H9 (cell line): ENCODE measurements around the gene B3GNT5. TPM values are rescaled to one million over a fixed set of nuclear protein-coding genes. Genes with fewer than 3 reads are reported as not detected.

Source experiments
- DNase-seq: peaks from one replicate; pipeline ENCODE4 v3.0.0-alpha.2; 2017
- H2AFZ ChIP-seq: one replicate; pipeline ENCODE4 v1.6.1; 2013; ENCODE audit warnings: mild to moderate bottlenecking, low read length, control low read depth, moderate library complexity
- H2AK5ac ChIP-seq: 2 replicates; pipeline ENCODE4 v1.6.1; 2013; ENCODE audit warnings: low read length, control low read depth, mixed read lengths; ENCODE audit not compliant: insufficient read length
- H2BK120ac ChIP-seq: one replicate; pipeline ENCODE4 v1.6.1; 2013; ENCODE audit warnings: low read depth, mild to moderate bottlenecking, low read length, control low read depth, inconsistent platforms; ENCODE audit not compliant: poor library complexity, severe bottlenecking
- H2BK12ac ChIP-seq: 2 replicates; pipeline ENCODE4 v1.6.1; 2013; ENCODE audit warnings: low read length, control low read depth, mixed read lengths, low read depth; ENCODE audit not compliant: insufficient read length
- H2BK15ac ChIP-seq: 2 replicates; pipeline ENCODE4 v1.6.1; 2013; ENCODE audit warnings: low read depth, low read length, control low read depth
- H2BK20ac ChIP-seq: one replicate; pipeline ENCODE4 v1.6.1; 2013; ENCODE audit warnings: low read depth, mild to moderate bottlenecking, low read length, control low read depth, inconsistent platforms; ENCODE audit not compliant: poor library complexity, severe bottlenecking
- H2BK5ac ChIP-seq: 2 replicates; pipeline ENCODE4 v1.6.1; 2013; ENCODE audit warnings: low read length, control low read depth, mixed read lengths; ENCODE audit not compliant: insufficient read length
- H3K14ac ChIP-seq: 2 replicates; pipeline ENCODE4 v1.6.1; 2013; ENCODE audit warnings: low read length, control low read depth; ENCODE audit not compliant: insufficient read depth
- H3K18ac ChIP-seq: 2 replicates; pipeline ENCODE4 v1.6.1; 2013; ENCODE audit warnings: low read depth, mild to moderate bottlenecking, mixed read lengths, low read length, control low read depth; ENCODE audit not compliant: insufficient read length
- H3K23ac ChIP-seq: 2 replicates; pipeline ENCODE4 v1.6.1; 2013; ENCODE audit warnings: low read length, control low read depth, mixed read lengths, low read depth; ENCODE audit not compliant: insufficient read length
- H3K23me2 ChIP-seq: 2 replicates; pipeline ENCODE4 v1.6.1; 2013; ENCODE audit warnings: low read depth, mild to moderate bottlenecking, mixed read lengths, low read length, control low read depth; ENCODE audit not compliant: insufficient read length, poor library complexity, severe bottlenecking
- H3K27ac ChIP-seq: 2 replicates; pipeline ENCODE4 v1.5.1; 2013; ENCODE audit warnings: low read length, control low read depth, mixed read lengths, low read depth; ENCODE audit not compliant: insufficient read length
- H3K27me3 ChIP-seq: 2 replicates; pipeline ENCODE4 v1.6.1; 2013; ENCODE audit warnings: low read length, control low read depth, inconsistent platforms; ENCODE audit not compliant: insufficient read depth
- H3K4ac ChIP-seq: 2 replicates; pipeline ENCODE4 v1.6.1; 2013; ENCODE audit warnings: low read depth, mild to moderate bottlenecking, control low read depth, inconsistent platforms, low read length, moderate library complexity
- H3K4me1 ChIP-seq: 2 replicates; pipeline ENCODE4 v1.6.1; 2013; ENCODE audit warnings: low read length, control low read depth, inconsistent platforms; ENCODE audit not compliant: insufficient read depth
- H3K4me2 ChIP-seq: 2 replicates; pipeline ENCODE4 v1.6.1; 2013; ENCODE audit warnings: low read length, control low read depth, mixed read lengths; ENCODE audit not compliant: insufficient read length, insufficient read depth
- H3K56ac ChIP-seq: 2 replicates; pipeline ENCODE4 v1.6.1; 2013; ENCODE audit warnings: low read depth, mild to moderate bottlenecking, mixed read lengths, low read length, control low read depth; ENCODE audit not compliant: insufficient read length
- H3K79me1 ChIP-seq: 2 replicates; pipeline ENCODE4 v1.6.1; 2013; ENCODE audit warnings: low read depth, mild to moderate bottlenecking, moderate library complexity, low read length, control low read depth, inconsistent platforms; ENCODE audit not compliant: insufficient read depth, poor library complexity, severe bottlenecking
- H3K79me2 ChIP-seq: 2 replicates; pipeline ENCODE4 v1.6.1; 2013; ENCODE audit warnings: low read length, control low read depth, inconsistent platforms; ENCODE audit not compliant: insufficient read depth
- H3K9ac ChIP-seq: 2 replicates; pipeline ENCODE4 v1.6.1; 2013; ENCODE audit warnings: low read length, control low read depth, mixed read lengths; ENCODE audit not compliant: insufficient read length; ENCODE audit errors: extremely low read depth
- H3K9me3 ChIP-seq: one replicate; pipeline ENCODE4 v1.6.1; 2013; ENCODE audit warnings: low read depth, low read length, inconsistent platforms; ENCODE audit not compliant: control insufficient read depth
- H3T11ph ChIP-seq: one replicate; pipeline ENCODE4 v1.6.1; 2013; ENCODE audit warnings: mild to moderate bottlenecking, low read length, control low read depth, inconsistent platforms
- H4K20me1 ChIP-seq: one replicate; pipeline ENCODE4 v1.6.1; 2013; ENCODE audit not compliant: control insufficient read depth, insufficient read length, insufficient read depth
- H4K5ac ChIP-seq: 2 replicates; pipeline ENCODE4 v1.6.1; 2013; ENCODE audit warnings: low read depth, mild to moderate bottlenecking, mixed read lengths, low read length, control low read depth; ENCODE audit not compliant: insufficient read length
- H4K8ac ChIP-seq: replicated peaks from 2 replicates; pipeline ENCODE4 v1.6.1; 2013; ENCODE audit warnings: low read length, control low read depth, mixed read lengths, low read depth; ENCODE audit not compliant: insufficient read length
- H4K91ac ChIP-seq: 2 replicates; pipeline ENCODE4 v1.6.1; 2013; ENCODE audit warnings: low read depth, mild to moderate bottlenecking, moderate library complexity, mixed read lengths, low read length, control low read depth; ENCODE audit not compliant: insufficient read length
- H3K27ac Mint-ChIP-seq, 3 experiments: 2 replicates in 2 of 3; 3 replicates in 1 of 3; pipeline ENCODE4 v1.8.0; 2020 to 2021; ENCODE audit warnings: mixed read lengths in 3 of 3, mild to moderate bottlenecking in 1 of 3, moderate library complexity in 1 of 3
- H3K27me3 Mint-ChIP-seq: 2 replicates; pipeline ENCODE4 v1.8.0; 2021; ENCODE audit warnings: low read depth, mild to moderate bottlenecking, moderate library complexity, mixed read lengths
- H3K36me3 Mint-ChIP-seq, 3 experiments: 2 replicates in 2 of 3; 3 replicates in 1 of 3; pipeline ENCODE4 v1.8.0; 2020 to 2021; ENCODE audit warnings: low read depth in 3 of 3, mixed read lengths in 3 of 3; ENCODE audit not compliant: insufficient read depth in 1 of 3
- H3K4me1 Mint-ChIP-seq, 2 experiments: 2 replicates each; pipeline ENCODE4 v1.8.0; 2020; ENCODE audit warnings: mixed read lengths in 2 of 2
- H3K4me3 Mint-ChIP-seq, 2 experiments: 2 replicates in 1 of 2; 3 replicates in 1 of 2; pipeline ENCODE4 v1.8.0; 2020 to 2021; ENCODE audit warnings: mild to moderate bottlenecking in 2 of 2, mixed read lengths in 2 of 2, moderate library complexity in 1 of 2
- H3K9me3 Mint-ChIP-seq, 2 experiments: 2 replicates in 1 of 2; 3 replicates in 1 of 2; pipeline ENCODE4 v1.8.0; 2020; ENCODE audit warnings: mild to moderate bottlenecking in 2 of 2, mixed read lengths in 2 of 2, moderate library complexity in 1 of 2
- WGBS: extraction: QIAGEN DNeasy Blood & Tissue Kit; methylation state at CpG from one replicate; pipeline ENCODE4 v1.1.7; 2013; ENCODE audit warnings: missing lambda C conversion rate, low lambda C conversion rate, mixed read lengths; ENCODE audit not compliant: insufficient read length; ENCODE audit errors: extremely low coverage; 5-methylcytosine and 5-hydroxymethylcytosine counted together
- total RNA-seq: library from RNA; stranded (reverse); gene quantifications from 2 replicates; pipeline ENCODE4 v1.2.1, GENCODE V29; 2021
- TF ChIP-seq, protein P1 (sequence below): fragments of 200-600 bp; sonication (generic); conservative IDR thresholded peaks from 3 replicates; pipeline ENCODE4 v1.8.0; 2021; ENCODE audit warnings: antibody characterized with exemption, mild to moderate bottlenecking

B3GNT5 gene
- total RNA-seq, 1 experiment from 2014 or later = 7.3 TPM

GRCh38 chr3:183208260-183208659 is 44.8 kb upstream of the B3GNT5 start:
- no peak overlapping the region for H3K4ac ChIP-seq
- H3K9me3 Mint-ChIP-seq = peaks cover 7 to 15% of the 10 kb centered on the region in 2 experiments; a peak in 4 of 5 replicates
- H4K20me1 ChIP-seq = no peaks in the 10 kb centered on the region
- H2AFZ ChIP-seq = no peak overlapping the region
- H3K18ac ChIP-seq = no peak overlapping the region
- H3K4me1 ChIP-seq = 0 out of 2 replicates have a peak, but pooled peaks cover 3% of the 10 kb centered on the region
- H3K4me2 ChIP-seq = no peak overlapping the region
- no peaks in the 10 kb centered on the region for H3K79me1 ChIP-seq
- no peak overlapping the region for H2BK15ac ChIP-seq
- no peak overlapping the region for H3K4me3 Mint-ChIP-seq
- H3K27ac ChIP-seq = no peak overlapping the region
- H3K79me2 ChIP-seq = no peaks in the 10 kb centered on the region
- H3K27me3 Mint-ChIP-seq = no peaks in the 10 kb centered on the region; the same call in 1 of the 2 replicates
- peaks cover 12 to 13% of the 10 kb centered on the region in 2 experiments for H3K4me1 Mint-ChIP-seq
- H3K9ac ChIP-seq = no peak overlapping the region
- no peak overlapping the region for H2BK12ac ChIP-seq
- H2BK120ac ChIP-seq = no peak overlapping the region
- no peaks in the 10 kb centered on the region for H3K9me3 ChIP-seq
- no peak overlapping the region for H2AK5ac ChIP-seq
- H2BK20ac ChIP-seq = no peak overlapping the region
- H3T11ph ChIP-seq = no peak overlapping the region
- no peak overlapping the region for H2BK5ac ChIP-seq
- H3K23me2 ChIP-seq = no peaks in the 10 kb centered on the region
- no peak overlapping the region for H3K56ac ChIP-seq
- no peak overlapping the region for H4K5ac ChIP-seq
- H3K27ac Mint-ChIP-seq = no peak overlapping the region
- no peaks in the 10 kb centered on the region for H3K27me3 ChIP-seq
- peaks cover 3 to 13% (median 7%) of the 10 kb centered on the region in 3 experiments; a peak in 6 of 7 replicates for H3K36me3 Mint-ChIP-seq
- H4K8ac ChIP-seq = no peak overlapping the region
- DNase-seq = no peak
- no peak overlapping the region for H3K14ac ChIP-seq
- TF ChIP-seq, protein P1, sequence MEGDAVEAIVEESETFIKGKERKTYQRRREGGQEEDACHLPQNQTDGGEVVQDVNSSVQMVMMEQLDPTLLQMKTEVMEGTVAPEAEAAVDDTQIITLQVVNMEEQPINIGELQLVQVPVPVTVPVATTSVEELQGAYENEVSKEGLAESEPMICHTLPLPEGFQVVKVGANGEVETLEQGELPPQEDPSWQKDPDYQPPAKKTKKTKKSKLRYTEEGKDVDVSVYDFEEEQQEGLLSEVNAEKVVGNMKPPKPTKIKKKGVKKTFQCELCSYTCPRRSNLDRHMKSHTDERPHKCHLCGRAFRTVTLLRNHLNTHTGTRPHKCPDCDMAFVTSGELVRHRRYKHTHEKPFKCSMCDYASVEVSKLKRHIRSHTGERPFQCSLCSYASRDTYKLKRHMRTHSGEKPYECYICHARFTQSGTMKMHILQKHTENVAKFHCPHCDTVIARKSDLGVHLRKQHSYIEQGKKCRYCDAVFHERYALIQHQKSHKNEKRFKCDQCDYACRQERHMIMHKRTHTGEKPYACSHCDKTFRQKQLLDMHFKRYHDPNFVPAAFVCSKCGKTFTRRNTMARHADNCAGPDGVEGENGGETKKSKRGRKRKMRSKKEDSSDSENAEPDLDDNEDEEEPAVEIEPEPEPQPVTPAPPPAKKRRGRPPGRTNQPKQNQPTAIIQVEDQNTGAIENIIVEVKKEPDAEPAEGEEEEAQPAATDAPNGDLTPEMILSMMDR = no peak
- H3K23ac ChIP-seq = no peak overlapping the region
- WGBS = no CpG with 5 or more reads among the region's 2 CpGs
- no peak overlapping the region for H4K91ac ChIP-seq
